Loucy (cell line): Measurements from ENCODE around the gene EZR.

Experiments used
- EZH2phosphoT487 ChIP-seq: fragments of 200-600 bp; IDR thresholded peaks from 2 replicates; pipeline ENCODE4 v1.6.1; 2018; ENCODE audit warnings: antibody characterized with exemption, mild to moderate bottlenecking, moderate library complexity, borderline replicate concordance
- TF ChIP-seq, protein P1 (sequence below): fragments of 200-600 bp; sonication (generic); conservative IDR thresholded peaks from 2 replicates; pipeline ENCODE4 v1.5.1; 2014; ENCODE audit warnings: mild to moderate bottlenecking, antibody characterized with exemption, low read length

- TF ChIP-seq, protein P1, sequence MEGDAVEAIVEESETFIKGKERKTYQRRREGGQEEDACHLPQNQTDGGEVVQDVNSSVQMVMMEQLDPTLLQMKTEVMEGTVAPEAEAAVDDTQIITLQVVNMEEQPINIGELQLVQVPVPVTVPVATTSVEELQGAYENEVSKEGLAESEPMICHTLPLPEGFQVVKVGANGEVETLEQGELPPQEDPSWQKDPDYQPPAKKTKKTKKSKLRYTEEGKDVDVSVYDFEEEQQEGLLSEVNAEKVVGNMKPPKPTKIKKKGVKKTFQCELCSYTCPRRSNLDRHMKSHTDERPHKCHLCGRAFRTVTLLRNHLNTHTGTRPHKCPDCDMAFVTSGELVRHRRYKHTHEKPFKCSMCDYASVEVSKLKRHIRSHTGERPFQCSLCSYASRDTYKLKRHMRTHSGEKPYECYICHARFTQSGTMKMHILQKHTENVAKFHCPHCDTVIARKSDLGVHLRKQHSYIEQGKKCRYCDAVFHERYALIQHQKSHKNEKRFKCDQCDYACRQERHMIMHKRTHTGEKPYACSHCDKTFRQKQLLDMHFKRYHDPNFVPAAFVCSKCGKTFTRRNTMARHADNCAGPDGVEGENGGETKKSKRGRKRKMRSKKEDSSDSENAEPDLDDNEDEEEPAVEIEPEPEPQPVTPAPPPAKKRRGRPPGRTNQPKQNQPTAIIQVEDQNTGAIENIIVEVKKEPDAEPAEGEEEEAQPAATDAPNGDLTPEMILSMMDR, result no peak
- no peak for TF ChIP-seq EZH2phosphoT487
These were observed 36.6 kb downstream of the EZR start for GRCh38 chr6:158782432-158783166.
